ENCODE data around the gene B3GNT9.
A peak's percentile ranks its signal among the peaks of the same experiment; 100 is the strongest.

- TF ChIP-seq CTCF (conservative IDR thresholded peaks at IDR 0.05; ENCODE audit: low read depth, low read length) (peak; percentile 63), EZH2 (IDR thresholded peaks at IDR 0.05; ENCODE audit: low read length, unreplicated experiment) (no peak), EZH2phosphoT487 (IDR thresholded peaks at IDR 0.05; ENCODE audit: borderline replicate concordance, low read length) (no peak)
These were observed 18.9 kb upstream of the B3GNT9 start for GRCh38 chr16:67169642-67170167.
